HEK293T (cell line): ENCODE data around the gene ANKRD30A.

Experiments
- ARNT ChIP-seq: fragments of 450-650 bp; IDR thresholded peaks from 2 replicates; pipeline ENCODE4 v1.6.1; 2017; ENCODE audit warnings: mild to moderate bottlenecking
- ELF4 ChIP-seq: fragments of 450-650 bp; IDR thresholded peaks from 2 replicates; pipeline ENCODE4 v1.6.1; 2017; ENCODE audit warnings: antibody characterized with exemption

- no peak for TF ChIP-seq ELF4
- no peak for TF ChIP-seq ARNT
These were observed 16.4 kb upstream of the ANKRD30A start for GRCh38 chr10:37109000-37109399.
